ENCODE data around the gene GRK7.

DNA sequence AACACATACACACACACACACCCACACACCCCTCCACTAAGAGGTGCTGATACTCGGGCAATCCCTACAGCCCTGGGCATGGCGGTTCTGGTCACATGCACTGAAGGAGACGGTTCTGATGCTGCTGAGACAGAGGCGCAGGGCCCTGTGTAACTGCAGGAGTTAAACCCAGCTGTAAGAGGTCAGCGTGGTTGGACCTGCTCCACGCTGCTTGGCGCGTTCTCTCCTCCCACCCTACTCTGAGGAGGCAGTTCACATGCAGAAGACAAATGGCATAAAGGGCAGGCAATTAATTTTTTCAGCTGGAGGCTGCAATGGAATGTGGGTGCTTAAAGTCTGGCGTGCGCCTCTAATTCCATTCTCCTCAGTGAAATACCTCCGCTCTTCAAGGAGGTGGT is 35.2 kb downstream of the GRK7 start:
- TF ChIP-seq TAF1 (IDR thresholded peaks at IDR 0.05; ENCODE audit: low read depth), result no peak
- no peak for TF ChIP-seq EGR1 (IDR thresholded peaks at IDR 0.05)
- no peak for TF ChIP-seq EP300 (IDR thresholded peaks at IDR 0.05; ENCODE audit: borderline replicate concordance)
- TF ChIP-seq YY1 (IDR thresholded peaks at IDR 0.05; ENCODE audit: low read depth), result no peak
- TF ChIP-seq CREB1 (IDR thresholded peaks at IDR 0.05; ENCODE audit: low read depth), result no peak
- TF ChIP-seq, protein P1, sequence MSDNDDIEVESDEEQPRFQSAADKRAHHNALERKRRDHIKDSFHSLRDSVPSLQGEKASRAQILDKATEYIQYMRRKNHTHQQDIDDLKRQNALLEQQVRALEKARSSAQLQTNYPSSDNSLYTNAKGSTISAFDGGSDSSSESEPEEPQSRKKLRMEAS (IDR thresholded peaks at IDR 0.05), result no peak
- TF ChIP-seq, protein P2, sequence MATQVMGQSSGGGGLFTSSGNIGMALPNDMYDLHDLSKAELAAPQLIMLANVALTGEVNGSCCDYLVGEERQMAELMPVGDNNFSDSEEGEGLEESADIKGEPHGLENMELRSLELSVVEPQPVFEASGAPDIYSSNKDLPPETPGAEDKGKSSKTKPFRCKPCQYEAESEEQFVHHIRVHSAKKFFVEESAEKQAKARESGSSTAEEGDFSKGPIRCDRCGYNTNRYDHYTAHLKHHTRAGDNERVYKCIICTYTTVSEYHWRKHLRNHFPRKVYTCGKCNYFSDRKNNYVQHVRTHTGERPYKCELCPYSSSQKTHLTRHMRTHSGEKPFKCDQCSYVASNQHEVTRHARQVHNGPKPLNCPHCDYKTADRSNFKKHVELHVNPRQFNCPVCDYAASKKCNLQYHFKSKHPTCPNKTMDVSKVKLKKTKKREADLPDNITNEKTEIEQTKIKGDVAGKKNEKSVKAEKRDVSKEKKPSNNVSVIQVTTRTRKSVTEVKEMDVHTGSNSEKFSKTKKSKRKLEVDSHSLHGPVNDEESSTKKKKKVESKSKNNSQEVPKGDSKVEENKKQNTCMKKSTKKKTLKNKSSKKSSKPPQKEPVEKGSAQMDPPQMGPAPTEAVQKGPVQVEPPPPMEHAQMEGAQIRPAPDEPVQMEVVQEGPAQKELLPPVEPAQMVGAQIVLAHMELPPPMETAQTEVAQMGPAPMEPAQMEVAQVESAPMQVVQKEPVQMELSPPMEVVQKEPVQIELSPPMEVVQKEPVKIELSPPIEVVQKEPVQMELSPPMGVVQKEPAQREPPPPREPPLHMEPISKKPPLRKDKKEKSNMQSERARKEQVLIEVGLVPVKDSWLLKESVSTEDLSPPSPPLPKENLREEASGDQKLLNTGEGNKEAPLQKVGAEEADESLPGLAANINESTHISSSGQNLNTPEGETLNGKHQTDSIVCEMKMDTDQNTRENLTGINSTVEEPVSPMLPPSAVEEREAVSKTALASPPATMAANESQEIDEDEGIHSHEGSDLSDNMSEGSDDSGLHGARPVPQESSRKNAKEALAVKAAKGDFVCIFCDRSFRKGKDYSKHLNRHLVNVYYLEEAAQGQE (IDR thresholded peaks at IDR 0.05; ENCODE audit: low read depth), result no peak
- no peak for TF ChIP-seq CEBPB (IDR thresholded peaks at IDR 0.05)
- TF ChIP-seq, protein P3, sequence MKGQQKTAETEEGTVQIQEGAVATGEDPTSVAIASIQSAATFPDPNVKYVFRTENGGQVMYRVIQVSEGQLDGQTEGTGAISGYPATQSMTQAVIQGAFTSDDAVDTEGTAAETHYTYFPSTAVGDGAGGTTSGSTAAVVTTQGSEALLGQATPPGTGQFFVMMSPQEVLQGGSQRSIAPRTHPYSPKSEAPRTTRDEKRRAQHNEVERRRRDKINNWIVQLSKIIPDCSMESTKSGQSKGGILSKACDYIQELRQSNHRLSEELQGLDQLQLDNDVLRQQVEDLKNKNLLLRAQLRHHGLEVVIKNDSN (IDR thresholded peaks at IDR 0.05), result no peak
- no peak for TF ChIP-seq RAD21 (IDR thresholded peaks at IDR 0.05; ENCODE audit: low read depth)
- TF ChIP-seq ZBTB7A (IDR thresholded peaks at IDR 0.05; ENCODE audit: low read depth), result no peak
- no peak for TF ChIP-seq FOXM1 (IDR thresholded peaks at IDR 0.05; ENCODE audit: borderline replicate concordance, low read depth)
- no peak for TF ChIP-seq TCF12 (IDR thresholded peaks at IDR 0.05; ENCODE audit: low read depth)

All from Ishikawa (cell line).